ENCODE results near the gene PHF2. TPM values are rescaled to one million over a fixed set of nuclear protein-coding genes. Genes with fewer than 3 reads are reported as not detected.

PHF2 gene
- total RNA-seq, 1 experiment from 2014 or later, result 4.4 TPM

DNA sequence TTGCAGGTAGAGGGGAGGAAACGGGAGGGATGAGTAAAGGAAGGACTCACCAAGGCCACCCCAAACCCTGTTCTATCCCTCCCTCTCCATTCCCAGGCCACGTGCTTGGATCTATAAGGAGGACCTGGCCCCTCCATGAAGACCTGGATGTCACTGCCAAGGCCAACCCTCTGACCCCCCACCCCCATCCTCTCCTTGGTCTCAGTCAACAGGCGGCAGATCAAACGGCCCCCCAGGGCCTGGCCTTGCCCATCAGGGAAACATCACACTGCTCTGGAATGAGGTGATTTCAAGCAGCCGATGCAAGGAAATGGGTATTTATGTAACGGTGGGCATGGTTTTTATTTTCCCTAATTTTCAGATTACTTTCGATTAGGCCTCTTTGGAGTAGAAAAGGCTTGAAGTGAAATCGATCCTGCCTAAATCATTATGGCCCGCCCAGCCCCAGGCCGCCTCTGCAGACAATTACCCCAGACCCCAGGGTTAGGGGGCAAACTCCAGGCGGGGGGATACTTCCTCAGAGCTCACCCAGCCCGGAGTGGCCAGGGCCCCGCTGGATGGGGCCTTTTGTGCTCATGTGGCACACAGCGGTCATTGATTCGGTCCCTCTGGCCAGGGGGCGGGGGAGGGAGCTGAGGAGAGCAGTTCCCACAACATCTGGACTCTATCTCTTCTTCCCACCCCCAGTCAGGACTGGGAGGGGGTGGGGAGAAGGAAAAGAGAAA lies 125.3 kb downstream of the PHF2 start:
- no peak for DNase-seq (ENCODE audit: low read depth)

DNA sequence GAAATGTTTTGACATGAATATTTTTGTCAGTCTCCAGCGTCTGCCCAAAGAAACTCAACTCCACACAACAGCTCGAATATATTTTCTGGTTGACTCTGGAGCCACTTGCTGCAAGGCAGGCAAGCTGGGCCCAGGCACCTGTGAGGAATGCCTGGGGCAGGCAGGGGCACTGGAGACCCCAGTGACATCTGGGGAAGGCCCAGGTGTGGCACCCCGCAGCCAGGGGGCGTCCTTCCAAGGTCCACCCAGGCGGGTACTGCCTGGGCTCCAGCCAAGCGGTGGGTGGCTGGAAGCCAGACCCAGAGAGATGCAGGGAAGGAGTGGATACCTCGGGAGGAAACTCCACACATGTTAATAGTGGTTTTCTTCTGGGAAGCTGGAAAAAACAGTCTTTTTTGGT lies 125.9 kb downstream of the PHF2 start:
- DNase-seq (ENCODE audit: low read depth), result no peak

DNA sequence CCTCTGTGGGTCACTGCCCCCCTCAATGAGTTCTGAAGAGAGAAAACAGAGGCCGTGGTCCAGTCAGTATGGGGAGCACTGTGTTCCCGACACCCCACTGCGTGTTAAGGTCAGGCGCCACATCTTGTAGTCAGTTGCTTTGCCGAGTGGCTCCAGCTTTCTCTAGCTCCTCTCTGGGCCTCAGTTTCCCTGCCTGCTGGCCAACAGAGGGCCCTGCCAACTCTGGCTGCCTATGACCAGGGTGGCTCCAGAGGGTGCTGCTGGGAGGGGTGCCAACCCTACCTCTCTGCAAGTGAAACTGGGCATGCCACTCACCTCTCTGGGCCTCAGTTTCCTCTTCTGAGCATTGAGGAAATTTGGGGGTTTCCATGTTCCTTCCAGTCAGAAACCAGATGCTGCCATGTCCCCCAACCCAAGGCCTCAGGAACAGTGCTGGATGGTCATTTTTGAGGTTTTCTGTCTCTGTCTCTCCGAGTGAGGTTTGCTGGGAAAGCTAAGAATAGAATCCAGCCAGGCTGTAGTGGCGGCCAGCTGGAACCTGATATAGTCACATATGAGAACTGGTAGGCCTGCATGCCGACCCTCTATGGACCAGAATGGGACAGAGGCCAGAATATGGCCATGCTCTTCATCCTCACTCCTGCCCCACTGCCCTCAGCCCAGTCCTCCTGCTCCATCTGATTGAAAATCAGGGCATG lies 132.1 kb downstream of the PHF2 start:
- DNase-seq (ENCODE audit: low read depth), result no peak

DNA sequence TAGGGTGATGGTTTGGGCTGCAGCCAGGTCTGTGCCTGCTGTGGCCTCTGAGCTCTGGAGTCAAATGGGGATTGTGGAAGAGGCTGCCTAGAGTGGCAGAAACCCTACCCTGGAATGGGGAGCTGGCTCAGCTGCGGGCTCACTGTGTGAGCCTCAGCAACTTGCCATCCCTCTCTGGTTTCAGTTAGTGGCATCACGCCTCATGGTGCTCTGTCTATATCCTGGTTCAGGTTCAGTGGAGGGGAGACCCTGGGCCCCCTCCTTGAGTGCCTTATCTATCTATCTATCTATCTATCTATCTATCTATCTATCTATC lies 132.6 kb downstream of the PHF2 start:
- DNase-seq (ENCODE audit: low read depth), result no peak

DNA sequence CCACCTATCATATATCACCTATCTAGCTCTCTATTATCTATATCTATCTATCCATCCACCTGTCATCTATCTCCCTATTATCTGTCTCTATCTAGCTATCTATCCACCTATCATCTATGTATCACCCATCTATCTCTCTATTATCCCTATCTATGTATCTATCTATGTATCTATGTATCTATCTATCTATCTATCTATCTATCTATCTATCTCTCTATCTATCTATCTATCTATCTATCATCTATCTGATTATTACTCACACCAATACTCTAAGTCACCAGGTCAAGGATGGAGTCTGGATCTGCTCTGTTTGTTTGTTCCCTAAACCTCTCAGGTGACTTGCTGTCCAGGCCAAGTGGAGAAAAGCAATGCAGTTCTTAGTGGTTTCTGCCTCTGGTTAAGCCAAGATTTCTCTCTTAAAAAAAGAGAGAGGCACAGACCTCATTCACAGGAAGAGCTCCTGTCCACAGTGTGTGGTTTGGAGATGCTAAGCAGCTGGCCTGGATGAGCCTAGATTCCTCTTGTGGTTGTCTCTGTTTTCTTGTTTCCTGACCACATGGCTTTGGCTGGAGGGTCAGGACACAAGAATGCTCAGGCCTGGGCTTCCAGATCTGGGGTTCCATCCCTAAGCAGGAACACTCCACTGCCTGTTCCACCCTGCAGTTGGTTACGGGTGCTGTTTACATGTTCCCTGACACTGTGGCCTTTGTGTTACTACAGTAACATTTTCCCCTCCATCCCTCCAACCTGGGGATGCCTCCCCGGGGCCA lies 133.4 kb downstream of the PHF2 start:
- no peak for DNase-seq (ENCODE audit: low read depth)

DNA sequence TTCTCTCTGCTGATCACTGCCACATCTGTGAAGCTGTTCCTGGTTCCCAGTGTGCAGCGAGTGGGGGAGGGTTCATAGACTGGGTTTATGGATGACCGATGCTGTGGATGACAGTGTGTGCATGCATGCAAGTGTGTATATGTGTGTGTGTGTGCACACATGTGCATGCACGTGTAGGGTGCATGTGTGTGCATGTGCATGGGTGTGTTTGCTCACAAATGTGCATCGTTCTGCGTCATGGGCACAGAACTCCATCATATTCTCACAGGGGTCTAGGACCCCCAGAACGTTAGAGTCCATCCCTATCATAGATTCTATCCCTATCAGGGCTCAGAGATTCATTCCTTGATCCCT lies 134.0 kb downstream of the PHF2 start:
- DNase-seq (ENCODE audit: low read depth), result no peak

DNA sequence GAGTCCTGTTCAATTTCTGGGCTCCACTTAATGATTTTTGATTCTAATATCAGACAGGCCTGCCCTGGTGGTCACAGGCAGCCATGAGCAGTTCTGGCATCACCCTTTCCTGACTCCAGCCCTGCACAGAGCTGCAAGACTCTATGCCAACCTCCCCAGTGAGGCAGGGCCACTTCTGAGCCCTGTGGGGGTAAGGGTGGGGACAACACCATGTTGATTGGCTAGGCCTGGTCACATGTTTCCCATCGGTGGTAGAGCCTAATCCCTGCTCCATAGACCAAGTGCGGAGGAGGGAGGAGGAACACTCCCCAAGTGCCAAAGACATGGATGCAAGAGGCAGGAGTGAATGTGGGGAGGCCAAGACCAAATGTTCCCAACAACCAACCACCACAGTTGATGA lies 134.6 kb downstream of the PHF2 start:
- no peak for DNase-seq (ENCODE audit: low read depth)

DNA sequence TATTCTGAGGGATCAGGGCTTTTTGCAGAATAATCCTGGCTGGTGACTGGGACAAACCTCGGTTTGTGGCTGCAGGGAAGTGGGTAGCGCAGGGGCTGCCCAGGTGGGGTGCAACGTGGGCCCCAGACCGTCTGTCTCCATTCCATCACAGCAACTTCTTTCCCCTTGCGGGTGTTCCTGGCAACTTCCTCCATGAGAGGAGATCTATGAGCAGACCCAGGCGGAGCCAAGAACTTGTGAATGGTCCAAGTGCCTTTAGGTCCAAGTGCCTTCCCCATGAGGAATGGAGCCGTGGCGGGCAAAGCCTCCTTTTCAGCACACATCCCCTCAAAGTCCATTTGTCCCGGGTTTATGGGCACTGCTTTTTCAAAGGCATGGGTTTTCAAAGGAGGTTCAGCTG lies 136.5 kb downstream of the PHF2 start:
- DNase-seq (ENCODE audit: low read depth), result no peak

DNA sequence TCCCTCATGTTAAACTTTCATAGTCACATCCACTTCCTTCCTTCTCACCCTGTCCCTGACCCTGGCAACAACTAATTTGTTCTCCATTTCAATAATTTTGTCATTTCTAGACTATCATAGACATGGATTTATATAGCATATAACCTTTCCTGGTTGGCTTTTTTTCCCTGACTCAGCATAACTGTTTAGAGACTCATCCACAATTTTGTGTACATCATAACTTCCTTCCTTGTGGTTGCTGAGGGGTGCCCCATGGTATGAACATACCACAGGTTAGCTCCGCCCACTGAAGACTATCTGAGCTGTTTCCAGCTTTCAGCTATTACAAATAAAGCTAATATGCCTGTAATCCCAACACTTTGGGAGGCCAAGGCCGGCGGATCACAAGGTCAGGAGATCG lies 137.3 kb downstream of the PHF2 start:
- DNase-seq (ENCODE audit: low read depth), result no peak

DNA sequence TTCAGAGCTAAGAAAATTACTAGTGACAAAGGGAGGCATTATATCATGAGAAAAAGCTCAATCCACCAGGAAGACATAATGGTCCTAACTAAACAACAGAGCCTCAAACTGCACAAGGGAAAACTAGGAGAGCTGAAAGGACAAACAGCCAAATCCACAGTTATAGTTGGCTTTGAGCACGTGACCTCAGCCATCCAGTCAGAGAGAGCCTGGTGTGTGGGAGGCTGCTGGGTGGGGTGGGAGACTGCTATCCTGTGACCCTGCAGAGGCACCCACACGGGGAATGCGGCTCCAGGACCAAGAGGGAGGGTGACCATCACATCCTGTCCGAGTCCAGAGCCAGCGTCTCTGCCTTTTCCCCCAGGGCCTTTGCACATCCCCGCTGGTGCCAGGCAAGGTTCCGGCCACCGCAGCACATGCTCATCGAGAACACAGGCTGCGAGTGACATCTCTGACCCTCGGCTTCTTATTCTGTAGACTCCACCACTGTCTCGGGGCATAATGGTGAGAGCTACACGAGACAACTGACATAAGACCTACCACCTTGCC lies 145.1 kb downstream of the PHF2 start:
- no peak for DNase-seq (ENCODE audit: low read depth)

DNA sequence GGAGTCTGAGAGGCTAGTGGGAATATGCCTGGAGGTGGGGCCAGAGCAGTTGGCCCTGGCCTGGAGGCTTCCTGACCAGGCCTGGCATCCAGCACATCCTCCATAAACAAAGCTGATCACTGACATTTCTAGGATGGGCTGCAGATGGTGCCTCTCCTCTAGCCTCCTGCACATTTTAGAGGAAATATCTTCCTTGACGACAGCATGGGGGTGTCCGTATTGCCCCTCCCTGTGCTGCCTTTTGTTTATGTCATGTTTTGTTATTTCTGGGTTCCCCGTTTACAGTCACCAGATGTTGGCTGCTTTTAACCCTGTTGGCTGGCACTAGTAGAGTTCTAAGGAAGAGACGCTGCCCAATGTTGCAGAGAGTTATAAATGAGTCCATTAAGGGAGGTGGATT lies 148.5 kb downstream of the PHF2 start:
- DNase-seq (ENCODE audit: low read depth), result no peak

DNA sequence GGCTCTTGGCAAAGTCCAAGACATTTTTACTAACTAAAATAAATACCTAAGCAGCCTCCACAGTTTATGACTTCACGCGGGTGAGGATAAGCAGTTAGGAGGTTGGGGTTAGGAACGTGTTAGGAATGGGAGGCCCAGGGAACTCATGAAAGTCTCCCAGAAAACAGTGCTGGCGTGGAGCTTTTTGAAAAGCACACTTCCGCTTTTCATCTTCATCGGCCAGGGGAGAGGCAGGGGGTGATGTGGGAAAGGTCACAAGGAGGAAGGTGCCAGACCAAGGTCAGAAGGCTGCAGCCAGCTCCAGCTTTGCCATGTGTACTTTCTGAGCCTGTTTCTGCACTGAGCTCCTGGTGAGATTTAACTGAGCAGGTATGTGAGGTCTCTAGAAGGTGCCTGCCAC lies 149.0 kb downstream of the PHF2 start:
- DNase-seq (ENCODE audit: low read depth), result no peak

DNA sequence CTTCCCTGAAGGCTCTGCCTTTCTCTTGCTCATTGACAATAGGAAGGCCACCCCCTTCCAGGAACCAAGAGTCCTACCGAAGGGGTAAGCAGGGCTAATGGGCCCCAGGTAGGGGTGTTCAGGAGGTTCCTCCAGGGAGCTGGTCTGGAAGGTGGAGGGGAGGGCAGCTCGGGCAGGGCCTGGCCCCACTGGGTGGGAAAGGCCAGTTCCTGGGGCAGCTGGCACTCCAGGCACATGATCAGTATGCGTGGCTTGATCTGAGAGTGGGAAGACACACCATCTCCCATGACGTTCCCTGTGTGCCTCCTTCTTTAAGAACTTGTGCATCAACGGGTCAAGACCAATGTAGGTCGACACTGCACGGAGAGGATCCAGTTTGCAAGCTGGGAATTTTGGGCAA lies 149.8 kb downstream of the PHF2 start:
- DNase-seq (ENCODE audit: low read depth), result no peak

Other genes starting within 250 kb of the PHF2 start
- 44.1 and 57.1 TPM in 2 replicates for gene FAM120A, start 124.9 kb upstream of the PHF2 start, total RNA-seq (2014; rRNA removed; shearing (Covaris generic))
- 21.2 and 25.6 TPM in 2 replicates for gene FAM120AOS, start 123.0 kb upstream of the PHF2 start, total RNA-seq (2014; rRNA removed; shearing (Covaris generic))